Endothelial cell of umbilical vein (primary cell): ENCODE measurements around the gene SLC46A2.

ENCODE experiments used
- CTCF ChIP-seq, 2 donors: IDR thresholded peaks; 1 replicate in 1 of 2; 2 replicates in 1 of 2; pipeline ENCODE4 v1.5.1; 2011; ENCODE audit warnings: low read length in 2 of 2, mild to moderate bottlenecking in 2 of 2, moderate library complexity in 2 of 2, control low read depth in 1 of 2, inconsistent platforms in 1 of 2, low read depth in 1 of 2; ENCODE audit not compliant: insufficient read depth in 1 of 2; ENCODE audit errors: extremely low read depth in 1 of 2
- EZH2 ChIP-seq: IDR thresholded peaks from 2 replicates; pipeline ENCODE4 v1.6.1; 2012; ENCODE audit warnings: borderline replicate concordance, low read depth, mild to moderate bottlenecking, moderate library complexity, low read length, inconsistent platforms; ENCODE audit not compliant: severe bottlenecking
- MAX ChIP-seq: IDR thresholded peaks from 2 replicates; pipeline ENCODE4 v1.6.1; 2011; ENCODE audit not compliant: insufficient read depth, insufficient read length
- POLR2A ChIP-seq: IDR thresholded peaks from 2 replicates; pipeline ENCODE4 v1.6.1; 2012; ENCODE audit warnings: low read depth, mild to moderate bottlenecking, control low read depth, low read length
- POLR2AphosphoS5 ChIP-seq: IDR thresholded peaks from 2 replicates; pipeline ENCODE4 v1.6.1; 2012; ENCODE audit warnings: low read depth, mild to moderate bottlenecking, control low read depth, low read length, moderate library complexity; ENCODE audit not compliant: insufficient read depth

GRCh38 chr9:112831969-112832368 lies 58.7 kb downstream of the SLC46A2 start:
- TF ChIP-seq POLR2AphosphoS5 (no peak), CTCF (IDR thresholded peaks at IDR 0.05; ENCODE audit: extremely low read depth in 1 of 2, insufficient read depth in 1 of 2, low read depth in 1 of 2, low read length in 2 of 2) (no peak), POLR2A (no peak), EZH2 (no peak), MAX (no peak)
